Gastroesophageal sphincter (tissue), 4 donors: ENCODE measurements around the gene RALGPS1. TPM values are rescaled to one million over a fixed set of nuclear protein-coding genes. Genes with fewer than 3 reads are reported as not detected.
A peak's percentile ranks its signal among the peaks of the same experiment; 100 is the strongest.

Source experiments
- ATAC-seq: fragments of 150-250 bp; one replicate; pipeline ENCODE4 v1.9.1; 2016; ENCODE audit warnings: mild to moderate bottlenecking, moderate library complexity
- H3K27ac ChIP-seq, 4 donors: fragments of 200-600 bp; sonication (generic) in 3 of 4; 1 replicate in 3 of 4; 2 replicates in 1 of 4; pipeline ENCODE4 v1.5.1; 2016 to 2019
- H3K27me3 ChIP-seq: fragments of 200-600 bp; sonication (generic); one replicate; pipeline ENCODE4 v1.5.1; 2019
- H3K36me3 ChIP-seq, 2 donors: fragments of 200-600 bp; sonication (generic); one replicate each; pipeline ENCODE4 v1.5.1; 2019; ENCODE audit warnings: control low read depth in 1 of 2
- H3K4me1 ChIP-seq, 3 donors: fragments of 200-600 bp; sonication (generic); 1 replicate in 2 of 3; 2 replicates in 1 of 3; pipeline ENCODE4 v1.5.1; 2016 to 2019; ENCODE audit warnings: control low read depth in 2 of 3
- H3K4me3 ChIP-seq, 2 donors: fragments of 200-600 bp; sonication (generic); one replicate each; pipeline ENCODE4 v1.5.1; 2019; ENCODE audit warnings: mild to moderate bottlenecking in 1 of 2, moderate library complexity in 1 of 2
- H3K9me3 ChIP-seq, 3 donors: fragments of 200-600 bp; sonication (generic); one replicate each; pipeline ENCODE4 v1.5.1; 2017 to 2019; ENCODE audit warnings: control low read depth in 2 of 3
- CTCF ChIP-seq, 4 experiments: fragments of 200-600 bp in 2 of 4; fragments of 450-650 bp in 2 of 4; sonication (generic) in 1 of 4; IDR thresholded peaks; one replicate each; pipeline ENCODE4 v1.5.1; 2017 to 2019; ENCODE audit warnings: antibody characterized with exemption in 4 of 4, mild to moderate bottlenecking in 2 of 4, moderate library complexity in 2 of 4
- EP300 ChIP-seq: sonication (generic); formaldehyde crosslinking; IDR thresholded peaks from one replicate; pipeline ENCODE4 v1.6.1; 2017; ENCODE audit warnings: antibody characterized with exemption, mild to moderate bottlenecking
- POLR2A ChIP-seq, 2 donors: fragments of 450-650 bp; IDR thresholded peaks; one replicate each; pipeline ENCODE4 v1.6.1; 2017; ENCODE audit warnings: antibody characterized with exemption in 2 of 2, mild to moderate bottlenecking in 2 of 2, moderate library complexity in 1 of 2
- POLR2AphosphoS5 ChIP-seq: sonication (generic); formaldehyde crosslinking; IDR thresholded peaks from one replicate; pipeline ENCODE4 v1.6.1; 2017; ENCODE audit warnings: antibody characterized with exemption
- WGBS, 2 donors: methylation state at CpG; one replicate each; pipeline ENCODE4 v1.1.5; 2018; ENCODE audit warnings: low coverage in 1 of 2; 5-methylcytosine and 5-hydroxymethylcytosine counted together
- total RNA-seq, 4 donors: library from RNA; depleted of rRNA; stranded (reverse); fragments of >200 nt; gene quantifications; one replicate each; pipeline ENCODE4 v1.1.0, GENCODE V29; 2016

RALGPS1 gene
- total RNA-seq = 10 to 100 TPM in 2 of 4 donors, 1 to 10 TPM in 2; 5.9 to 17.4 (median 11.3) TPM

GRCh38 chr9:126914458-126915280 is at the start of gene RALGPS1:
Gene RALGPS1, plus strand, starts transcription at chr9:126914782. Its CDS starts 47,508 bp downstream, at chr9:126962290.
- no peaks in the 10 kb centered on the region for H3K27me3 ChIP-seq
- H3K4me3 ChIP-seq = peak within 1 kb of the TSS; percentile 36 to 80
- TF ChIP-seq POLR2AphosphoS5 = peak; percentile 62
- TF ChIP-seq EP300 = no peak
- TF ChIP-seq POLR2A (IDR thresholded peaks at IDR 0.05) = peak; percentile 29 to 45
- H3K9me3 ChIP-seq = no peaks in the 10 kb centered on the region
- ATAC-seq = peak; percentile 100
- 0% methylated on average over 6 of the region's 105 CpGs; no CpG with 5 or more reads in 1 of the 2 donors for WGBS, 2 donors
- H3K27ac ChIP-seq = peak within 1 kb of the TSS in 3 of 4 donors; percentile 86 to 88 (median 87)
- no peaks in the 10 kb centered on the region for H3K36me3 ChIP-seq
- H3K4me1 ChIP-seq = peaks cover 0 to 16% (median 5%) of the 10 kb centered on the region in 3 donors

GRCh38 chr9:126869368-126869767 is 45.2 kb upstream of the RALGPS1 start:
- ATAC-seq = no peak
- 87% methylated on average over 7 of the region's 7 CpGs; no CpG with 5 or more reads in 1 of the 2 donors for WGBS, 2 donors
- peaks cover 0 to 34% of the 10 kb centered on the region in 2 donors for H3K36me3 ChIP-seq
- H3K9me3 ChIP-seq = no peaks in the 10 kb centered on the region
- H3K4me1 ChIP-seq = peaks cover 0 to 24% (median 3%) of the 10 kb centered on the region in 3 donors
- no peak overlapping the region for H3K27ac ChIP-seq
- no peak for TF ChIP-seq EP300
- TF ChIP-seq POLR2A (IDR thresholded peaks at IDR 0.05) = no peak
- TF ChIP-seq POLR2AphosphoS5 = no peak
- no peak for TF ChIP-seq CTCF (IDR thresholded peaks at IDR 0.05)
- H3K4me3 ChIP-seq = no peak overlapping the region
- no peaks in the 10 kb centered on the region for H3K27me3 ChIP-seq

GRCh38 chr9:126872516-126872915 is 42.1 kb upstream of the RALGPS1 start:
- ATAC-seq = no peak
- Histone ChIP-seq H3K27me3 (no peaks in the 10 kb centered on the region), H3K9me3 (no peaks in the 10 kb centered on the region), H3K4me3 (no peak overlapping the region), H3K4me1 (peaks cover 0 to 24% (median 3%) of the 10 kb centered on the region in 3 donors), H3K27ac (no peak overlapping the region), H3K36me3 (peaks cover 0 to 18% of the 10 kb centered on the region in 2 donors)
- 65 to 75% methylated on average over 3 to 4 of the region's 4 CpGs for WGBS, 2 donors
- TF ChIP-seq POLR2AphosphoS5 (no peak), EP300 (no peak), POLR2A (IDR thresholded peaks at IDR 0.05) (no peak), CTCF (IDR thresholded peaks at IDR 0.05) (no peak)

- no peak for ATAC-seq
- H3K36me3 ChIP-seq = peaks cover 0 to 10% of the 10 kb centered on the region in 2 donors
- H3K4me1 ChIP-seq = peaks cover 0 to 7% (median 0%) of the 10 kb centered on the region in 3 donors
- no peaks in the 10 kb centered on the region for H3K27me3 ChIP-seq
- TF ChIP-seq CTCF (IDR thresholded peaks at IDR 0.05) = no peak
- no peak for TF ChIP-seq EP300
- no peak for TF ChIP-seq POLR2AphosphoS5
- no peak for TF ChIP-seq POLR2A (IDR thresholded peaks at IDR 0.05)
- no peak overlapping the region for H3K4me3 ChIP-seq
- H3K27ac ChIP-seq = no peak overlapping the region
- 75 to 82% methylated on average over 7 to 9 of the region's 9 CpGs for WGBS, 2 donors
- no peaks in the 10 kb centered on the region for H3K9me3 ChIP-seq
Observed at GRCh38 chr9:126874546-126875314, 39.9 kb upstream of the RALGPS1 start.
